Osteoblast (primary cell): ENCODE measurements around the gene ACSL3. TPM values are rescaled to one million over a fixed set of nuclear protein-coding genes. Genes with fewer than 3 reads are reported as not detected.
"Not testable (repeated sequence)": the region's sequence is repeated elsewhere in the genome, so short reads cannot be mapped to it uniquely, and the experiment has no call there.

Source experiments
- DNase-seq: peaks from one replicate; pipeline ENCODE4 v3.0.0; 2011; ENCODE audit warnings: low spot score, mixed read lengths; ENCODE audit not compliant: insufficient read length; ENCODE audit errors: missing footprints
- H2AFZ ChIP-seq: 2 replicates; pipeline ENCODE4 v1.6.0; 2011; ENCODE audit warnings: mild to moderate bottlenecking, low read length
- H3K27ac ChIP-seq: 2 replicates; pipeline ENCODE4 v1.5.1; 2011; ENCODE audit warnings: mild to moderate bottlenecking, low read depth, low read length, moderate library complexity
- H3K27me3 ChIP-seq: 2 replicates; pipeline ENCODE4 v1.6.0; 2012; ENCODE audit warnings: mild to moderate bottlenecking, control low read depth, inconsistent platforms, low read length, moderate library complexity; ENCODE audit not compliant: insufficient read depth
- H3K36me3 ChIP-seq: 2 replicates; pipeline ENCODE4 v1.5.1; 2011; ENCODE audit warnings: mild to moderate bottlenecking, low read length, control low read depth, moderate library complexity; ENCODE audit not compliant: insufficient read depth
- H3K4me1 ChIP-seq: 2 replicates; pipeline ENCODE4 v1.5.1; 2011; ENCODE audit warnings: mild to moderate bottlenecking, low read length, control low read depth, moderate library complexity; ENCODE audit not compliant: insufficient read depth
- H3K4me2 ChIP-seq: 2 replicates; pipeline ENCODE4 v1.6.0; 2011; ENCODE audit warnings: mild to moderate bottlenecking, low read length; ENCODE audit not compliant: insufficient read depth
- H3K4me3 ChIP-seq: fragments of 200-600 bp; sonication (generic); 3 replicates; pipeline ENCODE4 v1.5.1; 2012; ENCODE audit warnings: mild to moderate bottlenecking, low read length, inconsistent platforms; ENCODE audit not compliant: insufficient read depth
- H3K79me2 ChIP-seq: 2 replicates; pipeline ENCODE4 v1.6.0; 2012; ENCODE audit warnings: mild to moderate bottlenecking, low read length, control low read depth, inconsistent platforms; ENCODE audit not compliant: insufficient read depth
- H3K9me3 ChIP-seq: 2 replicates; pipeline ENCODE4 v1.5.1; 2011; ENCODE audit warnings: low read depth, low read length, control low read depth
- H4K20me1 ChIP-seq: 2 replicates; pipeline ENCODE4 v1.6.0; 2012; ENCODE audit warnings: mild to moderate bottlenecking, low read length, control low read depth; ENCODE audit not compliant: insufficient read depth
- total RNA-seq: library from RNA; depleted of rRNA; stranded (reverse); fragments of >200 nt; gene quantifications from 2 replicates; pipeline ENCODE4 v1.2.3, GENCODE V29; 2012
- TF ChIP-seq, protein P1 (sequence below): IDR thresholded peaks from 2 replicates; pipeline ENCODE4 v1.5.1; 2011; ENCODE audit warnings: mild to moderate bottlenecking, low read depth, low read length, moderate library complexity; ENCODE audit errors: extremely low read depth

The ACSL3 gene
- total RNA-seq, 1 donor, result 166 TPM

- Histone ChIP-seq H3K79me2 (no peaks in the 10 kb centered on the region), H3K9me3 (no peaks in the 10 kb centered on the region), H3K27me3 (no peaks in the 10 kb centered on the region), H3K4me1 (peaks cover 13% of the 10 kb centered on the region), H2AFZ (no peak overlapping the region), H3K36me3 (no peaks in the 10 kb centered on the region), H4K20me1 (no peaks in the 10 kb centered on the region), H3K4me3 (no peak overlapping the region), H3K27ac (no peak overlapping the region), H3K4me2 (no peak overlapping the region)
- TF ChIP-seq, protein P1, sequence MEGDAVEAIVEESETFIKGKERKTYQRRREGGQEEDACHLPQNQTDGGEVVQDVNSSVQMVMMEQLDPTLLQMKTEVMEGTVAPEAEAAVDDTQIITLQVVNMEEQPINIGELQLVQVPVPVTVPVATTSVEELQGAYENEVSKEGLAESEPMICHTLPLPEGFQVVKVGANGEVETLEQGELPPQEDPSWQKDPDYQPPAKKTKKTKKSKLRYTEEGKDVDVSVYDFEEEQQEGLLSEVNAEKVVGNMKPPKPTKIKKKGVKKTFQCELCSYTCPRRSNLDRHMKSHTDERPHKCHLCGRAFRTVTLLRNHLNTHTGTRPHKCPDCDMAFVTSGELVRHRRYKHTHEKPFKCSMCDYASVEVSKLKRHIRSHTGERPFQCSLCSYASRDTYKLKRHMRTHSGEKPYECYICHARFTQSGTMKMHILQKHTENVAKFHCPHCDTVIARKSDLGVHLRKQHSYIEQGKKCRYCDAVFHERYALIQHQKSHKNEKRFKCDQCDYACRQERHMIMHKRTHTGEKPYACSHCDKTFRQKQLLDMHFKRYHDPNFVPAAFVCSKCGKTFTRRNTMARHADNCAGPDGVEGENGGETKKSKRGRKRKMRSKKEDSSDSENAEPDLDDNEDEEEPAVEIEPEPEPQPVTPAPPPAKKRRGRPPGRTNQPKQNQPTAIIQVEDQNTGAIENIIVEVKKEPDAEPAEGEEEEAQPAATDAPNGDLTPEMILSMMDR, result no peak
- no peak for DNase-seq
Measured at GRCh38 chr2:222846003-222846402, 14.8 kb upstream of the ACSL3 start.

- H3K79me2 ChIP-seq, H3K27ac ChIP-seq, H3K27me3 ChIP-seq, H3K4me2 ChIP-seq, H3K36me3 ChIP-seq, H2AFZ ChIP-seq, H3K4me1 ChIP-seq, H3K9me3 ChIP-seq, H4K20me1 ChIP-seq, DNase-seq, H3K4me3 ChIP-seq: not testable (repeated sequence)
Measured at GRCh38 chr2:222848031-222848430, 12.8 kb upstream of the ACSL3 start.

GRCh38 chr2:222848862-222849261 lies 12.0 kb upstream of the ACSL3 start:
- Histone ChIP-seq H3K4me3 (no peak overlapping the region), H3K4me2 (no peak overlapping the region), H3K27ac (no peak overlapping the region), H3K9me3 (no peaks in the 10 kb centered on the region), H3K79me2 (no peaks in the 10 kb centered on the region), H3K4me1 (peaks cover 9% of the 10 kb centered on the region), H3K27me3 (no peaks in the 10 kb centered on the region), H2AFZ (no peak overlapping the region), H4K20me1 (no peaks in the 10 kb centered on the region), H3K36me3 (no peaks in the 10 kb centered on the region)
- TF ChIP-seq, protein P1, result no peak
- no peak for DNase-seq

GRCh38 chr2:222851956-222852617 lies 8.7 kb upstream of the ACSL3 start:
- no peak for DNase-seq
- no peaks in the 10 kb centered on the region for H3K36me3 ChIP-seq

More at GRCh38 chr2:222851956-222852617, 8.7 kb upstream of the ACSL3 start:
- no peaks in the 10 kb centered on the region for H3K4me1 ChIP-seq
- H3K4me2 ChIP-seq, result no peak overlapping the region
- TF ChIP-seq, protein P1, result no peak
- H2AFZ ChIP-seq, result no peak overlapping the region
- H4K20me1 ChIP-seq, result no peaks in the 10 kb centered on the region
- no peaks in the 10 kb centered on the region for H3K79me2 ChIP-seq
- no peaks in the 10 kb centered on the region for H3K9me3 ChIP-seq
- H3K27me3 ChIP-seq, result no peaks in the 10 kb centered on the region
- H3K27ac ChIP-seq, result no peak overlapping the region
- H3K4me3 ChIP-seq, result no peak overlapping the region
